Measurements from ENCODE around the gene MTSS2. TPM values are rescaled to one million over a fixed set of nuclear protein-coding genes. Genes with fewer than 3 reads are reported as not detected.

The MTSS2 gene
- polyA plus RNA-seq, 1 of the 3 experiments (the other 2 are of a cell fraction) = 54.1 TPM

GRCh38 chr16:70724146-70725023 lies 38.5 kb upstream of the MTSS2 start:
- H3K9ac ChIP-seq = no peak overlapping the region
- H3K27me3 ChIP-seq (ENCODE audit: insufficient read depth) = no peaks in the 10 kb centered on the region
- ChIA-PET POLR2A (no interaction called here), CTCF (interaction anchor here (0.8 to 3.4 kb wide), 3 partner anchors 14 to 47 kb away, joined by 3 to 18 read pairs (median 18); no protein-coding TSS in a partner anchor)
- DNase-seq = no peak
- H3K4me1 ChIP-seq (ENCODE audit: control insufficient read depth in 1 of 2, insufficient read depth in 2 of 2, low read depth in 1 of 2, low read length in 1 of 2) = peaks cover 0 to 34% of the 10 kb centered on the region in 2 experiments; a peak in 1 of 4 replicates
- no peak overlapping the region for H2AFZ ChIP-seq (ENCODE audit: low read depth)
- TF ChIP-seq TAF1 (IDR thresholded peaks at IDR 0.05; ENCODE audit: borderline replicate concordance, low read depth, low read length) = no peak
- no peak for TF ChIP-seq TEAD4 (IDR thresholded peaks at IDR 0.05; ENCODE audit: borderline replicate concordance, insufficient read depth)
- TF ChIP-seq YY1 (IDR thresholded peaks at IDR 0.05; ENCODE audit: low read depth) = no peak
- TF ChIP-seq, protein P1, sequence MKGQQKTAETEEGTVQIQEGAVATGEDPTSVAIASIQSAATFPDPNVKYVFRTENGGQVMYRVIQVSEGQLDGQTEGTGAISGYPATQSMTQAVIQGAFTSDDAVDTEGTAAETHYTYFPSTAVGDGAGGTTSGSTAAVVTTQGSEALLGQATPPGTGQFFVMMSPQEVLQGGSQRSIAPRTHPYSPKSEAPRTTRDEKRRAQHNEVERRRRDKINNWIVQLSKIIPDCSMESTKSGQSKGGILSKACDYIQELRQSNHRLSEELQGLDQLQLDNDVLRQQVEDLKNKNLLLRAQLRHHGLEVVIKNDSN (IDR thresholded peaks at IDR 0.05; ENCODE audit: borderline replicate concordance, low read depth) = no peak
- TF ChIP-seq CHD2 (IDR thresholded peaks at IDR 0.05; ENCODE audit: low read length, partially characterized antibody) = no peak
- TF ChIP-seq ELF1 (IDR thresholded peaks at IDR 0.05) = no peak
- TF ChIP-seq, protein P2, sequence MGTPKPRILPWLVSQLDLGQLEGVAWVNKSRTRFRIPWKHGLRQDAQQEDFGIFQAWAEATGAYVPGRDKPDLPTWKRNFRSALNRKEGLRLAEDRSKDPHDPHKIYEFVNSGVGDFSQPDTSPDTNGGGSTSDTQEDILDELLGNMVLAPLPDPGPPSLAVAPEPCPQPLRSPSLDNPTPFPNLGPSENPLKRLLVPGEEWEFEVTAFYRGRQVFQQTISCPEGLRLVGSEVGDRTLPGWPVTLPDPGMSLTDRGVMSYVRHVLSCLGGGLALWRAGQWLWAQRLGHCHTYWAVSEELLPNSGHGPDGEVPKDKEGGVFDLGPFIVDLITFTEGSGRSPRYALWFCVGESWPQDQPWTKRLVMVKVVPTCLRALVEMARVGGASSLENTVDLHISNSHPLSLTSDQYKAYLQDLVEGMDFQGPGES (IDR thresholded peaks at IDR 0.05; ENCODE audit: low read depth, low read length) = no peak
- no peak for TF ChIP-seq RFX5 (IDR thresholded peaks at IDR 0.05; ENCODE audit: low read length)
- no peak for TF ChIP-seq TCF12 (IDR thresholded peaks at IDR 0.05)
- no peak for TF ChIP-seq MEF2A (IDR thresholded peaks at IDR 0.05; ENCODE audit: borderline replicate concordance, low read depth)
- TF ChIP-seq RAD21 (IDR thresholded peaks at IDR 0.05; ENCODE audit: low read length) = no peak
- TF ChIP-seq NFIC (IDR thresholded peaks at IDR 0.05; ENCODE audit: borderline replicate concordance) = no peak
- TF ChIP-seq JUND (IDR thresholded peaks at IDR 0.05) = no peak
- TF ChIP-seq, protein P3, sequence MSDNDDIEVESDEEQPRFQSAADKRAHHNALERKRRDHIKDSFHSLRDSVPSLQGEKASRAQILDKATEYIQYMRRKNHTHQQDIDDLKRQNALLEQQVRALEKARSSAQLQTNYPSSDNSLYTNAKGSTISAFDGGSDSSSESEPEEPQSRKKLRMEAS (IDR thresholded peaks at IDR 0.05; ENCODE audit: low read depth) = no peak
- TF ChIP-seq FOXM1 (IDR thresholded peaks at IDR 0.05; ENCODE audit: low read depth) = no peak
- TF ChIP-seq GABPA (IDR thresholded peaks at IDR 0.05; ENCODE audit: low read depth) = no peak
- TF ChIP-seq RXRA (IDR thresholded peaks at IDR 0.05; ENCODE audit: borderline replicate concordance, low read depth) = no peak
- TF ChIP-seq EP300 (IDR thresholded peaks at IDR 0.05; ENCODE audit: borderline replicate concordance in 1 of 2, low read depth in 1 of 2, low read length in 1 of 2) = no peak
- no peak for TF ChIP-seq ZBTB33 (IDR thresholded peaks at IDR 0.05; ENCODE audit: borderline replicate concordance, low read depth)
- no peak for TF ChIP-seq NRF1 (IDR thresholded peaks at IDR 0.05; ENCODE audit: low read depth, low read length)
- H3F3A ChIP-seq (replicated peaks; ENCODE audit: insufficient read depth) = no peaks in the 10 kb centered on the region
- no peaks in the 10 kb centered on the region for H3K79me2 ChIP-seq (ENCODE audit: insufficient read depth)
- no peak overlapping the region for H3K4me2 ChIP-seq
- H4K20me1 ChIP-seq (ENCODE audit: insufficient read depth) = no peaks in the 10 kb centered on the region
- whole genome bisulfite sequencing (ENCODE audit: low lambda C conversion rate) = 95% methylated on average over 15 of the region's 15 CpGs
- H3K36me3 ChIP-seq (replicated peaks in 1 of 2; ENCODE audit: control insufficient read depth in 1 of 2, insufficient read depth in 2 of 2, low read length in 1 of 2) = peaks cover 8 to 13% of the 10 kb centered on the region in 2 experiments
- no peak overlapping the region for H3K4me3 ChIP-seq (ENCODE audit: low read depth in 2 of 2, low read length in 1 of 2)
- no peaks in the 10 kb centered on the region for H3K9me3 ChIP-seq
- no peaks in the 10 kb centered on the region for H3K9me2 ChIP-seq
- H3K27ac ChIP-seq (ENCODE audit: low read depth in 2 of 2, low read length in 1 of 2) = no peak overlapping the region; a peak in 1 of 4 replicates
